PC-9 (cell line): ENCODE measurements around the gene NCAM2.

Experiments used
- EZH2 ChIP-seq: fragments of 200-600 bp; sonication (generic); IDR thresholded peaks from 2 replicates; pipeline ENCODE4 v1.8.0; 2017; ENCODE audit warnings: antibody characterized with exemption, low read depth
- TF ChIP-seq, protein P1 (sequence below): fragments of 200-600 bp; sonication (generic); conservative IDR thresholded peaks from 2 replicates; pipeline ENCODE4 v1.6.1; 2017; ENCODE audit warnings: mixed run types, antibody characterized with exemption, mild to moderate bottlenecking, moderate library complexity

DNA sequence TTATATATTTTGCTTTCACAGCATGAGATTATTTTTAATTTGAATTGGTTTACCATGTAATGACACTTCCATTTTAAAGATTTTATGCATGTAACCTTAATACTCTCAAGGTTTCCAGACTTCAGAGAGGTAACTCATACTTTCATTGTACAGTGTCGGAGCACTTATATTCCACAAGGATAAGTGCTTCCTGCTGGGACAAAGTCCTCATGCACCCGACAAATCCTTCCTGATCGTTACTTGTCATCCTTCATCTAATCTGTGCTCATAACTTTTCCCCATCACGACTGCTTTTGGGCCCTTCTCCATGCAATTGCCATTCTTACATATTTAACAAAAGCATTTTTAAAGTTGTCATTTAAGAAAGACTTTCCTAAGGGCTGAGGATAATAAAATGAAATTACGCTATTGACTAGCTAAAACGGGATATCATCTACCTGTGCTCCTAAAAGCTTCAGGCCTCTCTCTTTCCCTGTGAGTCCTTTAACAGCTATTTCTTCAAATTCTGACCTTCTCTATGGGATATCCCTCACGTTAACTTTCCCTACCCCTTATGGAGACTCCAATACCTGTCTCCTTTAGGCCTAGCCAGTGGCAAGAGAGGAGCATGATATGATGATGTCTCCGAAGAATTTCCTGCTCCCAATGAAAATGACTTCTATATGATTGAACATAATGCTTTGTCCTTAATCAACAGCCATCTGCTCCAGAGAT, 59.3 kb downstream of the NCAM2 start:
- TF ChIP-seq, protein P1, sequence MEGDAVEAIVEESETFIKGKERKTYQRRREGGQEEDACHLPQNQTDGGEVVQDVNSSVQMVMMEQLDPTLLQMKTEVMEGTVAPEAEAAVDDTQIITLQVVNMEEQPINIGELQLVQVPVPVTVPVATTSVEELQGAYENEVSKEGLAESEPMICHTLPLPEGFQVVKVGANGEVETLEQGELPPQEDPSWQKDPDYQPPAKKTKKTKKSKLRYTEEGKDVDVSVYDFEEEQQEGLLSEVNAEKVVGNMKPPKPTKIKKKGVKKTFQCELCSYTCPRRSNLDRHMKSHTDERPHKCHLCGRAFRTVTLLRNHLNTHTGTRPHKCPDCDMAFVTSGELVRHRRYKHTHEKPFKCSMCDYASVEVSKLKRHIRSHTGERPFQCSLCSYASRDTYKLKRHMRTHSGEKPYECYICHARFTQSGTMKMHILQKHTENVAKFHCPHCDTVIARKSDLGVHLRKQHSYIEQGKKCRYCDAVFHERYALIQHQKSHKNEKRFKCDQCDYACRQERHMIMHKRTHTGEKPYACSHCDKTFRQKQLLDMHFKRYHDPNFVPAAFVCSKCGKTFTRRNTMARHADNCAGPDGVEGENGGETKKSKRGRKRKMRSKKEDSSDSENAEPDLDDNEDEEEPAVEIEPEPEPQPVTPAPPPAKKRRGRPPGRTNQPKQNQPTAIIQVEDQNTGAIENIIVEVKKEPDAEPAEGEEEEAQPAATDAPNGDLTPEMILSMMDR, result no peak
- TF ChIP-seq EZH2, result no peak
